HL-60 (cell line): ENCODE measurements around the gene LZTR1.

Experiments used
- DNase-seq, 2 experiments: peaks; one replicate each; pipeline ENCODE4 v3.0.0-alpha.2; 2010 to 2020; ENCODE audit warnings: low read depth in 1 of 2, low spot score in 1 of 2
- H3K27ac ChIP-seq: fragments of 250-450 bp; sonication (Bioruptor Pico); replicated peaks from 2 replicates; pipeline ENCODE4 v1.5.1; 2020; ENCODE audit warnings: mild to moderate bottlenecking, moderate library complexity
- H3K27me3 ChIP-seq: fragments of 250-450 bp; sonication (Bioruptor Pico); 2 replicates; pipeline ENCODE4 v1.5.1; 2021; ENCODE audit warnings: mild to moderate bottlenecking, moderate library complexity; ENCODE audit not compliant: insufficient read depth, poor library complexity, severe bottlenecking
- H3K4me3 ChIP-seq: replicated peaks from 2 replicates; pipeline ENCODE4 v1.5.1; 2011; ENCODE audit warnings: mild to moderate bottlenecking, control low read depth, low read length; ENCODE audit not compliant: insufficient read depth
- GABPA ChIP-seq: IDR thresholded peaks from 2 replicates; pipeline ENCODE4 v1.6.1; 2012; ENCODE audit warnings: low read depth
- POLR2AphosphoS5 ChIP-seq: IDR thresholded peaks from 2 replicates; pipeline ENCODE4 v1.6.1; 2012; ENCODE audit warnings: low read depth
- SPI1 ChIP-seq: IDR thresholded peaks from 2 replicates; pipeline ENCODE4 v1.6.1; 2012; ENCODE audit warnings: low read depth, mild to moderate bottlenecking, borderline replicate concordance
- TF ChIP-seq, protein P1 (sequence below): IDR thresholded peaks from one replicate; pipeline ENCODE4 v1.5.1; 2011; ENCODE audit warnings: low read length, control low read depth, inconsistent platforms; ENCODE audit not compliant: insufficient read depth
- TF ChIP-seq, protein P2 (sequence below): IDR thresholded peaks from 2 replicates; pipeline ENCODE4 v1.6.1; 2012; ENCODE audit warnings: low read depth; ENCODE audit not compliant: insufficient replicate concordance

LZTR1 gene

DNA sequence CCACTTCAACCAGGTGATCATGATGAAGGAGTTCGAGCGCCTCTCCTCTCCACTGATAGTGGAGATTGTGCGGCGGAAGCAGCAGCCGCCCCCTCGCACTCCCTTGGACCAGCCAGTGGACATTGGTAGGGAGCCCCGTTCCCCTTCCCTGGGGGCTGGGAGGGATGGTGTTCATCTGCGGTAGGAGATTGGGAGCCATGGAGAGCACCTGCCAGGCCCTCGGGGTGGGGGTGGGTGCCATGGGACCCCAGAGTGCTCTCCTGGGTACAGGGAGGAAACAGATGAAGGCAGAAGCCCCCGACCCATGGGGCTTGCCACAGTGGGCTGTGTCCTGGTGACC is 12.8 kb downstream of the LZTR1 start:
- Histone ChIP-seq H3K27ac (no peak overlapping the region), H3K4me3 (no peak overlapping the region), H3K27me3 (no peaks in the 10 kb centered on the region)
- TF ChIP-seq POLR2AphosphoS5 (no peak), GABPA (no peak)
- TF ChIP-seq, protein P1, sequence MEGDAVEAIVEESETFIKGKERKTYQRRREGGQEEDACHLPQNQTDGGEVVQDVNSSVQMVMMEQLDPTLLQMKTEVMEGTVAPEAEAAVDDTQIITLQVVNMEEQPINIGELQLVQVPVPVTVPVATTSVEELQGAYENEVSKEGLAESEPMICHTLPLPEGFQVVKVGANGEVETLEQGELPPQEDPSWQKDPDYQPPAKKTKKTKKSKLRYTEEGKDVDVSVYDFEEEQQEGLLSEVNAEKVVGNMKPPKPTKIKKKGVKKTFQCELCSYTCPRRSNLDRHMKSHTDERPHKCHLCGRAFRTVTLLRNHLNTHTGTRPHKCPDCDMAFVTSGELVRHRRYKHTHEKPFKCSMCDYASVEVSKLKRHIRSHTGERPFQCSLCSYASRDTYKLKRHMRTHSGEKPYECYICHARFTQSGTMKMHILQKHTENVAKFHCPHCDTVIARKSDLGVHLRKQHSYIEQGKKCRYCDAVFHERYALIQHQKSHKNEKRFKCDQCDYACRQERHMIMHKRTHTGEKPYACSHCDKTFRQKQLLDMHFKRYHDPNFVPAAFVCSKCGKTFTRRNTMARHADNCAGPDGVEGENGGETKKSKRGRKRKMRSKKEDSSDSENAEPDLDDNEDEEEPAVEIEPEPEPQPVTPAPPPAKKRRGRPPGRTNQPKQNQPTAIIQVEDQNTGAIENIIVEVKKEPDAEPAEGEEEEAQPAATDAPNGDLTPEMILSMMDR: no peak
- DNase-seq: no peak

DNA sequence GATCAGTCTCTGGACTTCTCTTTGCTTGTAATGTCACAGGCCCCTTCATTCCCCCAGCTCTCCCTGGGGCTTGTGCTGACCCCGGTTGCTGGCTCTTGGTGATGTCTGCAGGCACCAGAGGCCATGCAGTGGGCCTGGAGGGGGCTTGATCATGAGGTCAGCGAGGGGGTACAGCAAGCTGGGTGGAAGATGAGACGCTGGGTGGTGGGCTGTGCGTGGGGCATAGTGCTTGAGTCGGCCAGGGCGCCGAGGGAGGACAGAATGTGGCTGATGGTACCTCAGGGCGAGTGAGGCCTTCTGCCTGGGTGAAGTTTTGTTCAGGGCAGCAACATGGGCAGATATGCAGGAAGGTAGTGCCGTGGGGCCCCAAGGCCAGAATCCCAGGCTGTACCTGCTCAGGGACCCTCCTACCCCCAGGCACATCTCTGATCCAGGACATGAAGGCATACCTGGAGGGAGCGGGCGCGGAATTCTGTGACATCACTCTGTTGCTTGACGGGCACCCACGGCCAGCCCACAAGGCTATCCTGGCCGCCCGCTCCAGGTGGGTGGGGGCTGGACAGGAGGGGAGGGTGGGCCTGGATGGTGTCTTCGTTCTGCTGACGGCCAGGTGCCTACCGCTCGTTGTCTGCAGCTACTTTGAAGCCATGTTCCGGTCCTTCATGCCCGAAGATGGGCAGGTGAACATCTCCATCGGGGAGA is 13.4 kb downstream of the LZTR1 start:
- no peak overlapping the region for H3K4me3 ChIP-seq
- no peak for DNase-seq
- H3K27ac ChIP-seq: no peak overlapping the region
- TF ChIP-seq POLR2AphosphoS5 (no peak), SPI1 (no peak), GABPA (no peak)
- TF ChIP-seq, protein P2, sequence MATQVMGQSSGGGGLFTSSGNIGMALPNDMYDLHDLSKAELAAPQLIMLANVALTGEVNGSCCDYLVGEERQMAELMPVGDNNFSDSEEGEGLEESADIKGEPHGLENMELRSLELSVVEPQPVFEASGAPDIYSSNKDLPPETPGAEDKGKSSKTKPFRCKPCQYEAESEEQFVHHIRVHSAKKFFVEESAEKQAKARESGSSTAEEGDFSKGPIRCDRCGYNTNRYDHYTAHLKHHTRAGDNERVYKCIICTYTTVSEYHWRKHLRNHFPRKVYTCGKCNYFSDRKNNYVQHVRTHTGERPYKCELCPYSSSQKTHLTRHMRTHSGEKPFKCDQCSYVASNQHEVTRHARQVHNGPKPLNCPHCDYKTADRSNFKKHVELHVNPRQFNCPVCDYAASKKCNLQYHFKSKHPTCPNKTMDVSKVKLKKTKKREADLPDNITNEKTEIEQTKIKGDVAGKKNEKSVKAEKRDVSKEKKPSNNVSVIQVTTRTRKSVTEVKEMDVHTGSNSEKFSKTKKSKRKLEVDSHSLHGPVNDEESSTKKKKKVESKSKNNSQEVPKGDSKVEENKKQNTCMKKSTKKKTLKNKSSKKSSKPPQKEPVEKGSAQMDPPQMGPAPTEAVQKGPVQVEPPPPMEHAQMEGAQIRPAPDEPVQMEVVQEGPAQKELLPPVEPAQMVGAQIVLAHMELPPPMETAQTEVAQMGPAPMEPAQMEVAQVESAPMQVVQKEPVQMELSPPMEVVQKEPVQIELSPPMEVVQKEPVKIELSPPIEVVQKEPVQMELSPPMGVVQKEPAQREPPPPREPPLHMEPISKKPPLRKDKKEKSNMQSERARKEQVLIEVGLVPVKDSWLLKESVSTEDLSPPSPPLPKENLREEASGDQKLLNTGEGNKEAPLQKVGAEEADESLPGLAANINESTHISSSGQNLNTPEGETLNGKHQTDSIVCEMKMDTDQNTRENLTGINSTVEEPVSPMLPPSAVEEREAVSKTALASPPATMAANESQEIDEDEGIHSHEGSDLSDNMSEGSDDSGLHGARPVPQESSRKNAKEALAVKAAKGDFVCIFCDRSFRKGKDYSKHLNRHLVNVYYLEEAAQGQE: no peak
- TF ChIP-seq, protein P1: no peak
- no peaks in the 10 kb centered on the region for H3K27me3 ChIP-seq

DNA sequence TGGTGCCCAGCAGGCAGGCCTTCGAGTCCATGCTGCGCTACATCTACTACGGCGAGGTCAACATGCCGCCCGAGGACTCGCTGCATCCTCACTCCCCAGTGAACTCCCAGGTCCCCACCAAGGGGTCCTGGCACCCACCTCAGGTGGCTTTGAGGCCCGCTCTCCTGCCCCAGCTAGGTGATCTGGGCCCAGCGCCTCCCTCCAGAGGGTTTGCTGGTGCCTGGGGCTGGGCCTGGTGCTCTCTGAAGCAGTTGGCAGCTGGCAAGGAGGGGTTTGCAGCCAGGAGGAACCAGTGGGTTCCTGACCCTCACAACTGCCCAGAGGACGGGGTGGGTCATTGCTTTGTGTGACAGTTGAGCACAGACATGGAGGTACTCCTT is 13.9 kb downstream of the LZTR1 start:
- Histone ChIP-seq H3K27ac (no peak overlapping the region), H3K27me3 (no peaks in the 10 kb centered on the region), H3K4me3 (no peak overlapping the region)
- TF ChIP-seq GABPA (no peak), SPI1 (no peak), POLR2AphosphoS5 (no peak)
- TF ChIP-seq, protein P2: no peak
- TF ChIP-seq, protein P1: no peak
- no peak for DNase-seq
